ENCODE results near the gene MEN1.
A peak's percentile ranks its signal among the peaks of the same experiment; 100 is the strongest.

Gene MEN1

GRCh38 chr11:64778473-64779298 lies 31.7 kb downstream of the MEN1 start, which contains the start of gene SF1:
Gene SF1, minus strand, starts transcription at chr11:64778542. Its CDS starts 150 bp downstream, at chr11:64778392.
- DNase-seq (ENCODE audit: low spot score): peak; percentile 100

- no peak for DNase-seq (ENCODE audit: low spot score)
Measured at GRCh38 chr11:64778223-64778472, 32.2 kb downstream of the MEN1 start.

DNA sequence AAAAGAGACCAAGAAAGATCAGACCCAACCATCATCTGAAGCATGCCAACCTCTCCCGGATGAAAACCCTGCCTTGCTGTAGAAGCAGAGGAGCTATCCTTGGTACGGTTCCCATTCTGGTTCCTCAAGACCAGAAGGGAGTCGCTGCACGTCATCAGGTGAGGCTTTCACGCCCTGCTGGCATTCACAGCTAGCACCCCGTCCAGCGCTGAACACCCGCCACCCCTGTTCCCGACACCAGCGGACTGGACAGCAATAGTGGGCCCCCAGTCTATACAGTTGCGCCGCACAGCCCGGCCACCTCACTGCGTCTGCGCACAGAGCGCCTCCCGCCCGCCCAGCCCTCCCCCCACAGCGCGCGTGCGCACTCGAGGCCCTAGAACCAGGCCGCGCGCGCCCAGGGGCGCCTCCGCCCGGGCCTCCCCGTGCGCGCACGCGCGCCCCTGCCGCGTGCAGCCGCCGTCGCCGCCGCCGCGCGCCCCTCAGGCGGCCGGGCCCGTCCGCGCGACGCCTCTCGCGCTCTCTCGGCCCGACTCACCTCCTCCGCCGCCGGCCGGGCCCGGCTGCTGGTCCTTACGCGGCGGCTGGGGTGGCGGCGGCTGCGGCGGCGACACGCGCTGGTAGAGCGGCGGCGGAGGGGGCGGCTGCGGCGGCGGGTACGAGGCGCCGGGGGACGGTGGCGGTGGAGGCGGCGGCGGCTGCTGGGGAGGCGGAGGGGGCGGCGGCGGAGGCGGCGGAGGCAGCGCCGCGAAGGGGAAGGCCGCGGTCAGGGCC lies 32.7 kb downstream of the MEN1 start:
- DNase-seq (ENCODE audit: low spot score): peak; percentile 74

GRCh38 chr11:64776875-64777274 lies 33.5 kb downstream of the MEN1 start:
- DNase-seq (ENCODE audit: low spot score): no peak

DNA sequence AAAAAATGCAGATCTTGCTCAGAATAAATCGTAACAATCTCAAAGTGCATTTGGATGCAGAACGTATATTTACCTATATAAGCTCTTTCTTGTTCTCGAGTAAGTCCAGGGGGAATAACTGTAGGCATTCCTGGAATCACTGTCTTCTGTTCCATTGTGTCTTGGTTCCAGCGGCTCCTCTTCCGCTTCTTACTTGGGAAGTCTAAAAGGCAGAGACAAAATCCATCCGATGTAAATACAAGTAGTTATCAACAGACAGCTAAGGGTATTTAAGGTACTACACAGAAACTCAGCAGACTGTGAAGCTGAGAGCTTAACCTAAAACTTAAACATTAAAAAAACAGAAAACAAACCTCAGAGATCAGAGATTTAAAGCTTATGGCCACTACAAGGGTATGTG lies 33.9 kb downstream of the MEN1 start:
- DNase-seq (ENCODE audit: low spot score): no peak

DNA sequence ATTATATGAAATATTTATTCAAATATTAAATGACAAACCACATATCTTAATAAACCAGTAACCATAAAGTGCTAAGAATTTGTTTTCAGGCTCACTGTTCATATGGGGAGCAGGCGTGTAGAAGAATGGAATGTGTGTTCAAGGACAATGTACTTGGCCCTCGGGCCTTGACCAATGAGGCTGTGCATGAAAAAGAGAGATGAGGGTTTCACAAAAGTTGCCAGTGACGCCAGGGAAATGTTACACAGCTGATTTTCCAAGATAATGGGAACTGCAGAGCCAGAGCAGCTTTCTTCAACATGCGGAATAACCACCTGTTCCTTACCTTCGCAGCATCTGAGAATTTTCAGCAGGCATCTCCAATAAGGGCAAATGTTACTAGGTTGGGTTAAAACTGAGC lies 36.2 kb downstream of the MEN1 start:
- no peak for DNase-seq (ENCODE audit: low spot score)

GRCh38 chr11:64772303-64773018 lies 37.9 kb downstream of the MEN1 start:
- no peak for DNase-seq (ENCODE audit: low spot score)

DNA sequence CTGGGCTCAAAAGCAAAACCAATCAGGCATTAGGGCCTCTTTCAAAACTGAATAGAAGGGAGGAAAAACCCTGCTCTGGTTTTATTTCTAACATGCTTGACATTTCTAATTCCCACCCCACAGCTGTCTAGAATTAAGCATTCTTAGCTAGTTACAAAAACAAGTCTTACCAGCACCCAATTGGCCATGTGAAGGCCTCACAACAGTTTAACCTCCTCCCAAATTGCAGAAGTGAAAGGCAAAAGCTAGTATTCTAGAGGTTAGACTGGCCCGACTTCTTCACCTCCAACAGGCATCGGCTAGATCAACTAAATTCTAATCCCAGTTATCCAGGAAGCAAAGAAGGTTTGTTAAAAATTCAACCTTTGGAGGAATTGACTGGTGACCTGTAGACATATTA lies 38.5 kb downstream of the MEN1 start:
- no peak for DNase-seq (ENCODE audit: low spot score)

DNA sequence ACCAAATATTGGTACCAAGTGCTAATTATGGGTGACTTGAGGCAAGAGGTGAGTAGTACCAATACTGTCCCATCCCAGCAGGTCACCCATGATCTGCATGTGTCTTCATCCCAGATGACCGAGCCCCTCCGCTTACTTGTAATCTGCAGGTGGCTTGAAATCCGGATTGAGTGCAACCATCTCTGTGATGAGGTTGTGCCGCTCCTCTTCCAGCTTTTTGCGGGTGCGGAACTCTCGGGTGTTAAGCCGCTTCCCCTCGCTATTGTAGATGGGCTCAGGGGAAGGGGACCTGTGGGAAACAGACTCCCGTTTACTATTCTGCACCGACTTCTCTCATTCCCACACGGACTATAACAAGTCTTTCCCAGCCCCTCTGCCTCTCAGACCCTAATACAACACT lies 40.2 kb downstream of the MEN1 start:
- no peak for DNase-seq (ENCODE audit: low spot score)

DNA sequence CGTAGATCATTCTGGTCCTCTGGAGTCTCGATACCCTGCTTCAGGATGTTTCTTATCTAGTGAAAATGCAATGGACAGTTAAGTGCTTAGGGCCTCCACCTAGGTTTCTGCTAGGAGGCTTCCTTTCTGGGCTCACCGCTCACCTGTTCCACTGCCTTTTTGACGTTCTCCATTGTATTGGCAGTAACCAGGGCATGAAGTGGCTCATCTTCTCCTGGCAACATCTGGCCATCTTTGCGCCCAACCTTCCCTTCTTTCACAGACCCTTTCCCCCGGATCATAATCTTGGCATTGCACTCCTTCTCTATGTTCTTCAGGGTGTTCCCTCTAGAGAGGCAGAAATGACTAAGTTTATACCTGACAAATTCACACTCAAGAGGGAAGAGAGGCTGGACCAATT lies 41.1 kb downstream of the MEN1 start:
- DNase-seq (ENCODE audit: low spot score): no peak

- no peak for DNase-seq (ENCODE audit: low spot score)
Measured at GRCh38 chr11:64768300-64768694, 42.1 kb downstream of the MEN1 start.

GRCh38 chr11:64767344-64768299 lies 42.7 kb downstream of the MEN1 start:
- no peak for DNase-seq (ENCODE audit: low spot score)

GRCh38 chr11:64766881-64767280 lies 43.5 kb downstream of the MEN1 start:
- no peak for DNase-seq (ENCODE audit: low spot score)

GRCh38 chr11:64765851-64766665 lies 44.3 kb downstream of the MEN1 start:
- DNase-seq (ENCODE audit: low spot score): no peak

DNA sequence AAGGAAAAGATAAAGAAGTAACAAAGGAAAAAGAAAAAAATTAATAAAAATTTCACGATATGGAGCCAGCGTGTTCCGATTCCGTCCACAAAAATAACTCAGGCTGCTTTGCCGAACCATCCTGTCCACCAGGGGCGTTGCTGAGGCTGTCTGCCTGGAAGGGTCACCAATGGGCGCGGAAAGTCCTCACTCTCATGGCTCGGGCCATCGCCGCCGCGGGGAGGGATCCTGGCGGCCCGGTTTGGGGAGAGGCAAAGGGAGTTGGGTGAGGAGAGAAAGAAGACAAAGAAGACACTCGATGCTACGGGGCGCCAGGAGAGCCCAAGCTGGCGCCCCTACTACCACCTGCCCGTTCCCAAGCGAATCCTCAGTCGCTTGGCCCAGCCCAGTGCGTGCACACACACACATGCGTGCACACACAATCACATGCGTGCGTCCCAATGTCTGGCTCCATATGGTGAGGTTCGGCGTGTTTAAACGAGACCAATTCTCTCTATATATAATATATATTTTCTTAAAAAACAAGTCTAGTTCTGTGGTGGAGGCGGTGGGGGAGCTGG lies 45.0 kb downstream of the MEN1 start:
- no peak for DNase-seq (ENCODE audit: low spot score)

DNA sequence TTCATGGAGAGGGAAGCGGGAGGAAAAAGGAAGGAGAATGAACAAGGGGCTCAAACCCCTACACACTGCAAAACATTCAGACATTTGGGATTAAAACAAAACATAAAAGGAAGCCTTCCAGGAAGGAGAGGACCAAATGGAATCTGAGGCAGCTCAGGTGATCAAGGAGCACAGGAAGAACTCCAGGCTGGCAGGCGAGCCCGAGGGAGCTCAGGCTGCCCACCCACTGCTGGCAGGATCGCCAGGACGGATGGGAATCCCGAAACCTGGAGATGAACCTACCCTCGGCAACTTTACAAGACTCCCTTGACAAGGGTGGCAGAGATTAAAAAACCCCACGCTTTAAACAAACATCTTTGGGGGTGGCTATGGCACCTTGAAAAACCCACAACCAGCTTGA lies 45.6 kb downstream of the MEN1 start:
- DNase-seq (ENCODE audit: low spot score): no peak

- no peak for DNase-seq (ENCODE audit: low spot score)
Measured at GRCh38 chr11:64764040-64764611, 46.2 kb downstream of the MEN1 start.

DNA sequence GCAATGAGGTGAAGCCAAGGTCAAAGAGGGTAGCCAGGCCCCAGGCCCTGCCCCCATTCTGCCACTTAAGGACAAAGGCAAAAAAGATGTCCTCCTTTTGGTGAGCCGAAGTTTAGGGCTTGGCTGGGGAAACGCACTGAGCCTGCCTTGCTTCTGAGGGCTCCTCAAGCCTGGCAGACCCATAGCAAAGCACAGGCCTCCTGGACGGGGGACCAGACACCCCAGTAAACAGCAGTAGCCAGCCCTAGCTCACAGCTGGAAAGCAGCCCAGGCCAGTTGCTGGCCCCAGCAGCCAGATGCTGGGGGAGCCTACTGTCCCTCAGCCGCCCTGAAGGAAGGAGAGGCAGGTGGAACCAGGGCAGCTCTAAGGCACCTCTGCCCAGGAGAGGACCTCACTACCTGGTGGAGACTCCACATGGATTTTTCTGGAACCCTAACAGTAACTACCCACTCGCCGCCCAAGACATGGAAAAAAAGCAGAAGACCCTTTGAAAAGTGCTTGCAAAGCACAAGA lies 46.8 kb downstream of the MEN1 start:
- peak; percentile 32 for DNase-seq (ENCODE audit: low spot score)

- peak; percentile 36 for DNase-seq (ENCODE audit: low spot score)
Measured at GRCh38 chr11:64762674-64763525, 47.5 kb downstream of the MEN1 start.
